ENCODE results near the gene GTSE1. TPM values are rescaled to one million over a fixed set of nuclear protein-coding genes. Genes with fewer than 3 reads are reported as not detected.

GTSE1 gene
- total and polyA plus RNA-seq, 4 experiments from 2014 or later = 0.64 TPM; not detected in 3

DNA sequence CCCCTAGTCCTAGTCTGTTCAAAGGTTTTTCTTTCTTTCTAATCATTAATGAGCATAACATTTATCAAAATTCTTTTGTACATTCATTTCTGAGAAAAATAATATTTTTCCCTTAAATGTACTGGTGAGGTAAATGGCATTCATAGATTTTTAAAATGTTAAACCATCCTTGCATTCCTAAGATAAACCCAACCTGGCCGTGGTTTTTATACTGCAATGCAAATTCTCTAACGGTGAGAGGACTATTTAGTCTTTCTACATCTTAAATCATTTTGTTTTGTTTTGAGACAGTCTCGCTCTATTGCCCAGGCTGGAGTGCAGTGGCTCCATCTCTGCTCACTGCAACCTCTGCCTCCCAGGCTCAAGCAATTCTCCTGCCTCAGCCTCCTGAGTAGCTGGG, 79.4 kb downstream of the GTSE1 start:
- Histone ChIP-seq H3K27ac (ENCODE audit: low read depth, low read length) (no peak overlapping the region), H3K4me3 (ENCODE audit: low read length in 2 of 2) (no peak overlapping the region), H3K27me3 (ENCODE audit: insufficient read depth, low read length) (no peaks in the 10 kb centered on the region), H3K36me3 (ENCODE audit: insufficient read depth, low read length) (no peaks in the 10 kb centered on the region), H3K4me1 (ENCODE audit: insufficient read depth, low read length) (peaks cover 28% of the 10 kb centered on the region), H3K9me3 (ENCODE audit: control insufficient read depth in 1 of 2, low read length in 2 of 2) (no peaks in the 10 kb centered on the region)
- H3K4me3 Mint-ChIP-seq = no peak overlapping the region
- intact Hi-C loops (cut with micrococcal nuclease) = no loop called here
- peaks cover 2 to 7% of the 10 kb centered on the region in 2 donors for H3K27me3 Mint-ChIP-seq
- POLR2A ChIA-PET (ENCODE audit: partially characterized antibody) = no interaction called here
- H3K9me3 Mint-ChIP-seq = peaks cover 0 to 23% (median 7%) of the 10 kb centered on the region in 8 donors
- DNase-seq = no peak
- CTCF ChIA-PET (ENCODE audit: partially characterized antibody) = interaction anchor here (2.5 kb wide), 1 partner anchor 9 kb away, joined by 12 read pairs; no protein-coding TSS in a partner anchor
- peaks cover 11 to 33% (median 19%) of the 10 kb centered on the region in 4 donors for H3K4me1 Mint-ChIP-seq
- no peaks in the 10 kb centered on the region for H3K36me3 Mint-ChIP-seq
- H3K27ac Mint-ChIP-seq = no peak overlapping the region

DNA sequence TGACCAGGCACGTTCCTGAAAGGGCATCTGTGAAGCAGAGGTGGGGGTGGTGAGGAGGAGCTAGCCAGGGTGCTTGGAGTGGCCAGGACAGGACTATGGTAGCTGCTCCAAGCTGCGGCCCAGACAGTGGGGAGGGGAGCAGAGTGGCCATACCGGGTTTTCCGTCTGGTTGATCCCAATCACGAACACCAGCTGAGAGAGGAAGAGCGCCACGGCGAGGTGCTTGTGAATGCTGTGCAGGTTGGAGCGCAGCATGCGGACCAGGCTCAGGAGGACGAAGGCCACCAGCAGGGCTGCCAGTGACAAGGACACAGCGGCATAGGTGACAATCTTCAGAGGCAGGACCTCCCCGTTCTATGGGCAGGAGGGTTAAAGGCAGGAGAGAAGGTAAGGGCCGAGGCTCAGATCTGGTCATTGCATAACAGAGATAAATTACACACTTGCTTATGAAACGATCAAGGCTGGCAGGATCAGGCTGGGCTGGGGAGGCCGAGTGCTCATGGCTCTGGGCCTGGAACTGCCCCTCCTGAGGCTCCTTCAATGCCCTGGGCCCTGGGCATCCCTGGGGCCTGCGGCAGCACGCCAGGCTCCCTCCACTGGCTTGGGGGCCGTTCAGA, 80.3 kb downstream of the GTSE1 start:
- Histone ChIP-seq H3K9me3 (ENCODE audit: control insufficient read depth in 1 of 2, low read length in 2 of 2) (no peaks in the 10 kb centered on the region), H3K27me3 (ENCODE audit: insufficient read depth, low read length) (no peaks in the 10 kb centered on the region), H3K27ac (ENCODE audit: low read depth, low read length) (no peak overlapping the region), H3K4me1 (ENCODE audit: insufficient read depth, low read length) (peaks cover 19% of the 10 kb centered on the region), H3K36me3 (ENCODE audit: insufficient read depth, low read length) (no peaks in the 10 kb centered on the region), H3K4me3 (ENCODE audit: low read length in 2 of 2) (no peak overlapping the region)
- H3K4me1 Mint-ChIP-seq = peaks cover 11 to 23% (median 16%) of the 10 kb centered on the region in 4 donors
- POLR2A ChIA-PET (ENCODE audit: partially characterized antibody) = no interaction called here
- no peaks in the 10 kb centered on the region for H3K36me3 Mint-ChIP-seq
- no peak overlapping the region for H3K4me3 Mint-ChIP-seq
- H3K27ac Mint-ChIP-seq = peak overlapping the region in 1 of 7 donors; percentile 66
- H3K9me3 Mint-ChIP-seq = peaks cover 0 to 23% (median 7%) of the 10 kb centered on the region in 8 donors
- no peak for DNase-seq
- H3K27me3 Mint-ChIP-seq = peaks cover 2 to 3% of the 10 kb centered on the region in 2 donors
- intact Hi-C loops (cut with micrococcal nuclease) = no loop called here
- CTCF ChIA-PET (ENCODE audit: partially characterized antibody) = interaction anchor here (2.5 kb wide), 1 partner anchor 10 kb away, joined by 12 read pairs; no protein-coding TSS in a partner anchor

DNA sequence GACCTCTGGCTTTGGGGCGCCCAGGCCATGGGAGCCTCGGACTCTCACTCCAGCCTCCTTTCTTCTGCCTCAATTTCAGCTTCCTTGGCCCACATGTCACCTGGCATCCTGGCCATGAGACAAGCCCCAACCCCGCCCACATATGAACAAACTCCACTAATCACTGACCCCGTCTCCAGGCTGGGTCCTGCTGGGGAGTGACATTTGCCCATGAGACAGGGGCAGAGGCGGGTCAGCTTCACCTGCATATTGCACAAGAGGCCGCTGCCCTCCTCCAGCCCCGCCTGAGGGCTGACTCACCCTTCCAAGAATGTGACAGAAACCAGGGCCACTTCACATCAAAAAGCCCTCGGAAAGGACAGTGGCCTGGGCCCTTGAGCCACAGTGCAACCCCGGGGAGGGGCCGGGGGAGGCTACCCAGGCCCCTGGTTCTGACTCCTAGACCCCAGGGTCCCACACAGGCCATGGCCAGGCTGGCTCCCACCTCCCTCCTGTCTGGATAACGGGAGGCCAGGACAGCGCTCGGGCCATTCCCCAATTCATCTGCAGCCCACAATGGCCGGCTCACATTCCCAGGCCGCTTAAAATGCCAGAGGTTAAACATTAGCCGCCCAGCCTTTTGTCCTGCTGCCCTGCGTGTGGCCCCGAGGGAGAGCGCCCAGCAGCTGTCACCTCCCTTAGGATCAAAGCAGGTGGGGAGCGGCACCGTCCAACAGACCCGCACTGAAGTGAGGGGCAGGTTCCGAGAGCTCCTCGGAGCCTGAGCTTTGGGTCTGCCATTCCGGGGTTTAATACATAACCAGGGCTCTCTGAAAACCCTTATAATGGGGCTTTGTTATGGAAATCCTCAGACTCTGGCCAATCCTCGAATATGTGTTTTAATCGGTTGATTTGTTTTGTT, 81.1 kb downstream of the GTSE1 start:
- Histone ChIP-seq H3K27me3 (ENCODE audit: insufficient read depth, low read length) (no peaks in the 10 kb centered on the region), H3K9me3 (ENCODE audit: control insufficient read depth in 1 of 2, low read length in 2 of 2) (no peaks in the 10 kb centered on the region), H3K27ac (ENCODE audit: low read depth, low read length) (no peak overlapping the region), H3K36me3 (ENCODE audit: insufficient read depth, low read length) (no peaks in the 10 kb centered on the region), H3K4me1 (ENCODE audit: insufficient read depth, low read length) (peaks cover 16% of the 10 kb centered on the region), H3K4me3 (ENCODE audit: low read length in 2 of 2) (no peak overlapping the region)
- H3K27me3 Mint-ChIP-seq = peaks cover 2% of the 10 kb centered on the region in 2 donors
- ChIA-PET POLR2A (ENCODE audit: partially characterized antibody) (no interaction called here), CTCF (ENCODE audit: partially characterized antibody) (interaction anchor here (2.5 kb wide), 1 partner anchor 10 kb away, joined by 12 read pairs; no protein-coding TSS in a partner anchor)
- DNase-seq = no peak
- H3K9me3 Mint-ChIP-seq = peaks cover 0 to 23% (median 7%) of the 10 kb centered on the region in 8 donors
- H3K4me3 Mint-ChIP-seq = no peak overlapping the region
- H3K27ac Mint-ChIP-seq = no peak overlapping the region
- intact Hi-C loops (cut with micrococcal nuclease) = no loop called here
- no peaks in the 10 kb centered on the region for H3K36me3 Mint-ChIP-seq
- peaks cover 10 to 19% (median 14%) of the 10 kb centered on the region in 4 donors for H3K4me1 Mint-ChIP-seq

DNA sequence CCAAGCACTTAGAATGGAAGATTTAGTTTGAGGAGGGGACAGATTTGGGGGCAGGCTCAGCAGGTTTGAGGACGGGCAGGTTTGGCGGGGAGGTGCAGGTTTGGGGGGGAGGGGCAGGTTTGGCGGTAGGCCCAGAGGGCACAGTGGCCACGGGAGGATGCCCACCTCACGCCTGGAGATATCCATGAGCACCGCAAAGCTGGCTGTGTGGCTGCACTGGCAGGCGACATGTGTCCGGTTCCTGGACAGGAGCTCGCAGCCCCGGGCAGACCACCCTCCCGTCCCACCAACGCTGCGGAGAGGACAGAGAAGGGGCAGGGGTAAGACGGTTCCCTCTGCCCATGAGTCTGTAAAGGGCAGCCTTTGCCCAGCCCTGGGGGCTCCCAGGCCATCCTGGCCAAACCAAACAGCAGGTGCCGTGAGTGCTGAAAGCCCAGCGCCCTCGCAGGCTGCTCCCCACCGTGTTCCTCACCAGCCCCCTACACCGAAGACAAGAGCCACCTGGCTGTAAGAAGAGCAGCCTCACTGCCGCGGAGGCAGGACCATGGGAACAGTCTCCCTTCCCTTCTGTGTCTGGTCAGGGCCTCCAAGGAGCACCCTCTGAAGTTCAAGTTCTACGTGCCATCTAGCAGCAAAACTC, 81.9 kb downstream of the GTSE1 start:
- Histone ChIP-seq H3K4me1 (ENCODE audit: insufficient read depth, low read length) (peaks cover 10% of the 10 kb centered on the region), H3K4me3 (ENCODE audit: low read length in 2 of 2) (no peak overlapping the region), H3K9me3 (ENCODE audit: control insufficient read depth in 1 of 2, low read length in 2 of 2) (no peaks in the 10 kb centered on the region), H3K27me3 (ENCODE audit: insufficient read depth, low read length) (no peaks in the 10 kb centered on the region), H3K36me3 (ENCODE audit: insufficient read depth, low read length) (no peaks in the 10 kb centered on the region), H3K27ac (ENCODE audit: low read depth, low read length) (no peak overlapping the region)
- peaks cover 0 to 23% (median 7%) of the 10 kb centered on the region in 8 donors for H3K9me3 Mint-ChIP-seq
- H3K4me1 Mint-ChIP-seq = peaks cover 7 to 15% (median 10%) of the 10 kb centered on the region in 4 donors
- H3K4me3 Mint-ChIP-seq = no peak overlapping the region
- intact Hi-C loops (cut with micrococcal nuclease) = no loop called here
- no peaks in the 10 kb centered on the region for H3K36me3 Mint-ChIP-seq
- peaks cover 0 to 2% of the 10 kb centered on the region in 2 donors for H3K27me3 Mint-ChIP-seq
- ChIA-PET POLR2A (ENCODE audit: partially characterized antibody) (no interaction called here), CTCF (ENCODE audit: partially characterized antibody) (interaction anchor here (2.5 kb wide), 1 partner anchor 11 kb away, joined by 12 read pairs; no protein-coding TSS in a partner anchor)
- no peak overlapping the region for H3K27ac Mint-ChIP-seq
- DNase-seq = no peak

DNA sequence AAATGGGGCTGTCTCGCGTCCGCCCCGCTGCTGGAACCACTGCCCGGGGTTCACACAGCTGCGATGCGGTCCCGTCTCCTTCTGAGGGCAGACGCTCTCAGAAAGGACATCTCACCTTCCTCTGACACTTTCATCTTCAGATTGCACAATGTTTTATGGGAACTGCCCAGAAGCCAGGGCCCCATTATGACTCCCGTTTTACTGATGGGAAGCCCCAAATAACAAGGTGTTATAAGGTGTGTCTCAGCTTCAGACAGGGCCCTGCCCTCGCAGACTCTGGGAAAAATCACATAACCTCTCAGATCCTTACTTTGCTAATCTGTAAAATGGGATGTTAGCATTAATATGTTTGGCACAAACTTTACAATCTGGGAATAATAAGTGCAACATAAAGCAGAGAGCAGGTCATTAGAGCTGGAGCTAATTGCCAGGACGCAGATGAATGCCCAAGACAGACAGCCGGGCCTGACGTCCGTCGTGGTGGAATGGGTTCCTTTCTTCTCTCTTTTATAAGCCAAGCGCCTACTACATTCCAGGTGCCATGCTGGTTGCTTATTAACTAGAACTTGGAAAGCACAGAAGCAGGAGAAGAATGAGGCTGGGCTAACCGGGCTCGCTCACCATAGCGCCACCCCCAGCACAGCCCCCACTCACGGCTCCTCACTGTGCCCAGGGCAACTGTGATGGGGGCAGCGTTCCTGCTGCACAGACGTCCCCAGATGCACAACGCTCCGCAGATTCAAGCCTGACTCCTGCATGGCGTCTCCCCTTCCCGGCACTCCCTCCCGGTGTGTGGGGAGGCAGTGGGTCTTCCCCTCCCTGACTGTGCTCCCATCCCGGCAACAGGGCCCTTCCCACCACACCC, 82.6 kb downstream of the GTSE1 start:
- CTCF ChIA-PET (ENCODE audit: partially characterized antibody) = no interaction called here
- POLR2A ChIA-PET (ENCODE audit: partially characterized antibody) = no interaction called here

DNA sequence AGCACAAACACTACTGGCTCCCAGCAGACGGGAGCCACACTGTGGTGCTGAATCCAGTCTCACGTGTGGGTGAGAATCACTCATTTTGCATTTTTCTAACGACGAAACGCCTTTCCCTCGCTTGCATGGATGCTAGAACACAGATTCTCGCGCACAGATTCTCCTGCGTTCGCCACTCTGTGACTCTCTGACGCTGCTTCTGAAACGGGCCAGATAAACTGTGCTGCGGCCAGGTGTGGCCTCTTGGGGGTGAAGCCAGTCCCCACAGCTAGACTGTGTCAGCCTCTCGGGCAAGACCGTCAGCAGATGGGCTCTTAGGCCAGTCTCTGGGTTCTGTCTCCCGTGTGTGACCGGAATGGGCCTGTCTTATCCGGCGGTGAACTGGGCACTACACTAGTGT, 83.4 kb downstream of the GTSE1 start:
- CTCF ChIA-PET (ENCODE audit: partially characterized antibody) = no interaction called here
- no peaks in the 10 kb centered on the region for H3K9me3 ChIP-seq (ENCODE audit: control insufficient read depth in 1 of 2, low read length in 2 of 2)
- H3K27ac Mint-ChIP-seq = no peak overlapping the region

More for the DNA sequence above, 82.6 kb downstream of the GTSE1 start:
- no peak overlapping the region for H3K27ac Mint-ChIP-seq
- Histone ChIP-seq H3K27ac (ENCODE audit: low read depth, low read length) (no peak overlapping the region), H3K4me3 (ENCODE audit: low read length in 2 of 2) (no peak overlapping the region), H3K4me1 (ENCODE audit: insufficient read depth, low read length) (peaks cover 3% of the 10 kb centered on the region), H3K9me3 (ENCODE audit: control insufficient read depth in 1 of 2, low read length in 2 of 2) (no peaks in the 10 kb centered on the region), H3K27me3 (ENCODE audit: insufficient read depth, low read length) (no peaks in the 10 kb centered on the region), H3K36me3 (ENCODE audit: insufficient read depth, low read length) (no peaks in the 10 kb centered on the region)
- H3K4me1 Mint-ChIP-seq = peaks cover 2 to 7% (median 3%) of the 10 kb centered on the region in 4 donors
- H3K36me3 Mint-ChIP-seq = no peaks in the 10 kb centered on the region
- peaks cover 0 to 2% of the 10 kb centered on the region in 2 donors for H3K27me3 Mint-ChIP-seq
- no peak overlapping the region for H3K4me3 Mint-ChIP-seq
- intact Hi-C loops (cut with micrococcal nuclease) = no loop called here
- H3K9me3 Mint-ChIP-seq = peaks cover 0 to 20% (median 7%) of the 10 kb centered on the region in 8 donors
- DNase-seq = no peak

More for the DNA sequence above, 83.4 kb downstream of the GTSE1 start:
- H3K36me3 Mint-ChIP-seq = no peaks in the 10 kb centered on the region
- peaks cover 0 to 19% (median 6%) of the 10 kb centered on the region in 8 donors for H3K9me3 Mint-ChIP-seq
- no peaks in the 10 kb centered on the region for H3K27me3 ChIP-seq (ENCODE audit: insufficient read depth, low read length)
- intact Hi-C loops (cut with micrococcal nuclease) = no loop called here
- no peak for DNase-seq
- H3K27me3 Mint-ChIP-seq = peaks cover 0 to 2% of the 10 kb centered on the region in 2 donors
- H3K4me3 ChIP-seq (ENCODE audit: low read length in 2 of 2) = no peak overlapping the region
- peaks cover 0 to 5% (median under 1%) of the 10 kb centered on the region in 4 donors for H3K4me1 Mint-ChIP-seq
- POLR2A ChIA-PET (ENCODE audit: partially characterized antibody) = no interaction called here
- peak overlapping the region in 1 of 8 donors; percentile 45 for H3K4me3 Mint-ChIP-seq
- no peak overlapping the region for H3K27ac ChIP-seq (ENCODE audit: low read depth, low read length)
- no peaks in the 10 kb centered on the region for H3K36me3 ChIP-seq (ENCODE audit: insufficient read depth, low read length)
- no peaks in the 10 kb centered on the region for H3K4me1 ChIP-seq (ENCODE audit: insufficient read depth, low read length)
